ENCODE data around the gene NMT2.

NMT2 gene

DNA sequence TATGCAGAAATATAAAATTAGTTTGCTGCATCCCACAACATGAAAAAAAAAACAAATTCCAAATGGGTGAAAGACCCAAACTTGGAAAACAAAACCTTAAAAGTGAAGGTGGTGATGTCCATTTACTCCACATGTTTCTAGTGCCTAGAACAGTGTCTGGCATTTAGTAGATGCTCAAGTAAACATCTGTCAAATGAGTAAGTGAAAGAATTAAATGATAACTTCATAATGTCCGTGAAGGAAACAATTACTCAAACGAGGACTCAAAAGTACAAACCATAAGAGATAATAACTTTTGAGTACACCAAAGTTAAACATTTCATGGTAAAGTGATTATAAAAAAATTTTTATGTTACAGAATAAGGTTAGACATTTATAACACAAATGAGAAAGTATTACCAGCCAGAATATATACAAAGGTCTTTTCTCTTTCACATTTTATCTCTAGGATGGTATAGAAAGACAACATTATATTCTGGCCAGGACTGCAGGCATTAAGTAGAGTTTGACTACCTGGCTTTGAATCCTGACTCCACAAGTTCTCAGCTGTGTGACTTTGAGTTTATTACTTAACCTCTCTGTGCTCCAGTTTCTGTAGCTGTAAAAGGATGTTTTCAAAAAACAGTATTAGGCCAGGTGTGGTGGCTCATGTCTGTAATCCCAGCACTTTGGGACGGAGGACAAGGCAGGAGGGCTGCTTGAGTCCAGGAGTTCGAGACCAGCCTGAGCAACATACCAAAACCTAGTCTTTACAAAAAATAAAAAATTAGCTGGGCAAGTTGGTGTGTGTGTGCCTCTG lies 20.7 kb downstream of the NMT2 start:
- no peak for DNase-seq (ENCODE audit: extremely low read depth in 1 of 2, low read depth in 1 of 2)

DNA sequence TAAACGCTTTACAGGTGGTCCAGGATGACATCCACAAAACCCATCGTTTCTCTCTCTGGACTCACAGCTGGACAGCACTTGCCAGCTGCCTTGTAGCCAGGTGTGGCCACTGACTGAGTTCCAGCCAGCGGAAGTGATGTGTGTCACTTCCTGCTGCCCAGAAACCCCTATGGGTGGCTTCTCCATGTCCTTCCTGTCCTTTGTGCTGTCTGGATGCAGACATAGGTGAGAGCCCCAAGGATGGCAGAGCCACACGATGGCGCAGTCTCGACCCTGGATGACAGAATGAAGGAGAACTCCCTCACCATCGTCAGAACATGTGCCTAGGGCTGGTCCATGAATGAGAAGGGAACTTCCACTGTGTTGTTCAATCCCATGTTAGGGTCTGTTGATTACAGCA lies 22.1 kb downstream of the NMT2 start:
- DNase-seq (ENCODE audit: extremely low read depth in 1 of 2, low read depth in 1 of 2): no peak

DNA sequence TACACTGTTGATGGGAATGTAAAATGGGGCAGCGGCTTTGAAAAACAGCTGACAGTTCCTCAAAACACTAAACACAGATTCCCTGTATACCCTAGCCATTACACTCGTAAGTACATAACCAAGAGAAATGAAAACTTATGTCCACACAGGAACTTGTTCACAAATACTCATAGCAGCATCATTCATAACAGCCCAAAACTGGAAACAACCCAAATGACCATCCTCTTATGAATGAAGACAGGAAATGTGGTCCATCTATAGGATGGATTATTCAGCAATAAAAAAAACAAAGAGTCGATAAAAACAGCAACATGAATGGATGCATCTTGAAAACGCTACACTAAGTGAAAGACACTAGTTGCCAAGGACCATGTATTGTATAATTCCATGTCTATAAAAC lies 23.7 kb downstream of the NMT2 start:
- no peak for DNase-seq (ENCODE audit: extremely low read depth in 1 of 2, low read depth in 1 of 2)

DNA sequence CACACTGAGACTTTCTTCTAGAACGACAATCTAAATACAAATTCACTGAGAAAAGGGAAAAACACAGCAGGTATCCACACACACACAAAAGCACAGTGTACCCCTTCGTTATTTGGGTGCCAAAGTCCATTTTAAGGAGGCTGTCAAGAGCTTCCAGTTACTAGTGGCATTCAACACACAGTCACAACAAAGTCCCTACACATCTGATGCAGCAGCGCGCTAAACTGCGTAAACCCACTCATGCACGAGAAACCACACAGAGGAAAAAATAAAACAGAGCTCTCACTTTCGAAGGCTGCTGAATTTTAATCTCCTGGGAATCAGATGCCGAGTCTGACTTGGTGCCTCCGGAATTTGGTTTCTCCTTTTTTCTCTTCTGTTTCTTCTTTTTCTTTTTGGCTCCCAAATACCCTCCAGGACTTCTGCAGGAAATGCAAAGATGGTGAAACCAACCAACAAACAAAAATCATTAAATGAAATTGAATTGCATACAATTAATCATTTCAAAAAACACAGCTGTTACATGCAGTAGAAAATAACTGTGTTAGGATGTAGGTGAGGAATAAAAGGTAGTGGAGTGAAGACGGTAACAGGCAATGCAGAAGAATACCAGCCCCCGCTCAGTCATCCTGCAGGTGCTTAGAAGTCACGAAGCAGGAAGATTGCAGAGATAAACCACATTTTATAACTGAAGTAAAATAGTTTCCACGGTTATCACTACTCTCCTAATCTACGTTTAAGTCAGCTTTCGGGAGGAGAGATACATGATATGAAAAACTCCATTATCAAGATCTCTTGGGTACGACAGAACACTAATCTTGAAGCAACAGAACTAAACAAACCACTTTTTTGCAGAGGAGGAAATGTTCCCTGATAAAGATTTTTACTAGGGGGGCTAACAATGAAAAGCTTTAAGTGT lies 27.1 kb downstream of the NMT2 start:
- DNase-seq (ENCODE audit: extremely low read depth in 1 of 2, low read depth in 1 of 2): no peak

DNA sequence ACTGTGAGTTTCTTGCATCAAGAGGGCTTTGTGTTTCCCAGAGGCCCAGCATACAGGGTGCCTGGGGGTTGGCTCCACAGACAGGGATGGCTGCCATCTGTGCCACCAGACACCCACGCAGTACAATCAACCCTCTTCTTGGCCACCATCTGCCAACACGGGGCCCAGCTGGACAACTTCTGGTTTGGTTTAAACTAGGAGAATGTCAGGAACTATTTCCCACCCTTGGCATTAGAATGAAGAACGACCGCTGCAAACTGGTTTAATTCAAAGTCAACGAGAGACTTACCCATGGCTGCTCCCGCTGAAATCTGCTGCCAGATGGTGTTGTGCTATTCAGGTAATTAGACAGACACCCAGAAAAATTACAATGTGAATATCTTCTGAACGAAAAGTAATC lies 27.8 kb downstream of the NMT2 start:
- no peak for DNase-seq (ENCODE audit: extremely low read depth in 1 of 2, low read depth in 1 of 2)

DNA sequence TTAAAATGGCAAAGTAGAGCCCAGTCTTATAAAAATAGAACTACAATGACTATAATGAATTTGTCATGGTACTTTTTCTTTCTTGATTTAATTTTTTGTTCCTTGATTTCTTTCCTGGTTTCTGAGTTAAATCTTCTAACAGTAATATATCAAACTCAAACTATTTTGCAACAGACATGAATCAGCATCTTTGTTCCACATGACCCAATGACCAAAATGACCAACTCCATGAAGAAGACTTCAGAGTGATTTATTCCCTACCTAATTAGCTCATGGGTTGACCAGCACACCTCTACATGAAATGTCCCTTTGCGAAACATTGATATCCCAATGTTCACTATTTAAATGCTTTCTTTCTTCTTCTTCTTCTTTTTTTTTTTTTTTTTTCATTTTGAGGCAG lies 30.9 kb downstream of the NMT2 start:
- DNase-seq (ENCODE audit: extremely low read depth in 1 of 2, low read depth in 1 of 2): no peak

DNA sequence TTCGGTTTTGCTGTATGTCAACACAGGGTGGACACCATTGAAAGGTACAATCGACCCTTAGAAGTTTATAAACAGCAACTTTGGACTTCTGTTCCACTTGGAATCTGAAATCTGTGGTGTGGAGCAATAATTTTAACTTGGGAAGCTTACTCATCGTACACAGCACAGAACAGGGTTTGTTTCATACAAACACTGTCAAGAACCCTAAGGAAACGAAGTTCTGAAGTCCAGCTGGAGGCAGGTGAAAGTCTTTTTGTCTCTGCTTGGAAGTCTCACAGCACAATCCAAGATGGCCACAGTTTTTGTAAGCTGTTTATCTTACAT lies 31.5 kb downstream of the NMT2 start:
- DNase-seq (ENCODE audit: extremely low read depth in 1 of 2, low read depth in 1 of 2): no peak

DNA sequence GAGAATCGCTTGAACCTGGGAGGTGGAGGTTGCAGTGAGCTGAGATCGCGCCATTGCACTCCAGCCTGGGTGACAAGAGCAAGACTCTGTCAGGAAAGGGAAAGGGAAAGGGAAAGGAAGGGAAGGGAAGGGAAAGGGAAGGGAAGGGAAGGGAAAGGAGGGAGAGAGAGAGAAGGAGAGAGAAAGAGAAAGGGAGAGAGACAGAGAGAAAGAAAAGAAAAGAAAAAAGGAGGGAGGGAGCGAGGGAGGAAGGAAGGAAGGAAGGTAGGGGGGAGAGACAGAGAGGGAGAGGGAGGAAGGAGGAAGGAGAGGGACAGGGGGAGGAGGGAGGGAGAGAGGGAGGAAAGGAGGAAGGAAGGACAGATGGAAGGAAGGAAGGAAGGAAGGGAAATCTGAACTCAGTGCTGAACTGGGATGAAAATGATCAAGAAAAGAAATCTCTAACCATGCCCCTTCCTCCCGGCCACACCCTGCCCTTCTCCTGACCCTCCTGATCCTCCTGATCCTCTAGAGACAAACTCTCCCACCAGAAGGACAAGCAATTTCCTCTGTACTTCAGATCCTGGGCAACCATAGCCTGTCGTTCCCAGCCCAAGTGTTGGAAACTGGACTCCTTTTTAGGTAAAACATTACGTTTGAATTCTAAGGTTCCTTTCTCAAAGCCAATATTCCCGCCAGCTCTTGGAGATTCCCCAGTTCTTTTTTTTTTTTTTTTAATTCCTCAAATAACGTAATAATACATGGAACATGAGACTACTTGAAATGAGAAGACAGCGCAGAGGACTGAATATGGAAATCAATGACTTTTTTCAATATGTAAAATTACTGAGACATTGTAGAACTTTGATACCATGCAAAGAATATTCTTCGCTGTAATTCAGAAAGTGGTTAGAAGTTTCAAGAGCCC lies 32.1 kb downstream of the NMT2 start:
- no peak for DNase-seq (ENCODE audit: extremely low read depth in 1 of 2, low read depth in 1 of 2)

DNA sequence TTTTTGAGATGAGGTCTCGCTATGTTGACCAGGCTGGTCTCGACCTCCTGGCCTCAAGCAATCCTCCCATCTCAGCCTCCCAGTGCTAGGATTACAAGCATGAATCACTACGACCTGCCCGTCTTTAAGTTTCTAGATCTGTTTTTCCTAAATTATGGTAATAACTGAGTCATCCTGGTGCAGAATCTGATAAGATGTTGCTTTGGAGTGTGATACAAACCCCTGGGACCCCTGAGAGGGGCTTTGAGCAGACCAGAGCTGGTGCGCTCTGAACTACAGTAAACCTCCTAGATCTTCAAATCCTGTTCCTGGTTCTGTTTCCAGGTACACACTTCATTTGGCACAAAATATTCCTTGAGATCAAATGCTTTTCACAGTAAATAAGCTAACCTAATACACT lies 37.2 kb downstream of the NMT2 start:
- DNase-seq (ENCODE audit: extremely low read depth in 1 of 2, low read depth in 1 of 2): no peak

DNA sequence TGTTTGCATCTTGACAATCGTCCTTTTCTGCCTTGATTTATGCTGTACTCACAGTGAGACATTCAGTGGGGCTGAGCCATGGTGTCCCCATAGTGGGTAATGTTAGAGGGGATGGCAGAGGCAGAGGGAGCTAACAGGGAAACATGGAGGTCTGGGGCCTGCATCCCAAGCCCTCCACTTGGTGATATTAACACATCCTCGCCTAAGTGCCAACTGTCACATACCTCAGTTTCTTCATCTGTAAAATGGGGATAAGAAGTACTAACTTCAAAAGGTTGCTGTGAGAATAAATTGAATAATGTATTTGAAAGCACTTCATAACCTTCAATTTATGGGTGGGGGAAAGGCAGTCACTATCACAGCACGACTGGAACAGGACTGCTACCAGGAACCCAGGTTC lies 43.6 kb downstream of the NMT2 start:
- DNase-seq (ENCODE audit: extremely low read depth in 1 of 2, low read depth in 1 of 2): no peak

DNA sequence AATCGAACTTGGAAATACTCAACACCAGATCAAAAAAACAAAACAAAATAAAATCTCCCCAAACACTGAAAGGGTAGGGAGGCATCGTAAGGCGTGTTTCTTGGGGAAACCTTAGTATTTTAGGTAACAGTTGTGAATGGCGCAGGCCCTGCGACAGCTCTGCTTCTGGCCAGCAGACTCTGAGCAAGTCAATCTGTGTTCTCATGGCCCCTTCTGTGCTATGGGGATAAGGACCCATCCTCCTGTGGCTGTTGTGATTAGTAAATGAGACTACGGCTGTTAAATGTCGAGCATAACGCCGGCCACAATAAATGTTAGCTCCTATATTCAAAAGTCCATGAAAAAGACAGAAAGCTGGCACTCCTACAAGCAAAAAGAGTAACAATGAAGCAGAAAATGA lies 44.3 kb downstream of the NMT2 start:
- no peak for DNase-seq (ENCODE audit: extremely low read depth in 1 of 2, low read depth in 1 of 2)

DNA sequence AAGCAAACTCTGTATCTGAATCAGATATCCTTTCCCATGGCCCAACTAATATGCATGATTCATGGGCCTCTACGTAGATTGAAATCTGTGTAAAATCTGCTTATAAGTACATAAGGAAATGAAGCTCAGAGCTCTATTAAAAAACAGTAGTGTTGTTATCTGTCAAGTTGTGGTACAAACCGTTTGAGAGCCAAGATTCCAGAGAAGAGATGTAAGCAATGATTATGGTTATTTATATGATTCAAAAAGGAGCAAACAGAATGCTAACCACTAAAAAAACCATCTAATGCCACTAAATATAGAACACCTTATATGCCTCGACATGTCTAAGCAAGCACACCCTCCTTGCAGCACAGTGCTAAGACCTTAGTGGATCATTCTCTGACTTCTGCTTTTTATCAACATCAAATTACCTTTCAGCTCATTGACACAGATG lies 44.7 kb downstream of the NMT2 start:
- no peak for DNase-seq (ENCODE audit: extremely low read depth in 1 of 2, low read depth in 1 of 2)

DNA sequence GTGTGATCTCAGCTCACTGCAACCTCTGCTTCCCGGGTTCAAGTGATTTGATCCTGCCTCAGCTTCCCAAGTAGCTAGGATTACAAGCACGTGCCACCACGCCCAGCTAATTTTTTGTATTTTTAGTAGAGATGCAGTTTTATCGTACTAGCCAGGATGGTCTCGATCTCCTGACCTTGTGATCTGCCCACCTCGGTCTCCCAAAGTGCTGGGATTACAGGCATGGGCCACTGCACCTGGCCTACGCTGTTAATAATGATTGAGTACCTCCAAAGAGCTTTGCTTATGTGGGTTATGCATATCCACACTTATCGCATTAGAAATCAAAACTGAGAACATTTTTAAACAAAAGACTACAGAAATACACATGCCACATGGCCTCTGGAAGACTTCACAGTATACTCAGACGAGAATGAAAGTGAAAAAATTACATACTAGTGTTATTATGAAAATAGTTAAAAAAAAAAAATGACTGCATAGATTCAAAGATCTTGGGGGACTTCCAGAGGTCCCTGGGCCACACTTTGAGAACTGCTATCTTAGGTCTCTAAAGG lies 45.9 kb downstream of the NMT2 start:
- DNase-seq (ENCODE audit: extremely low read depth in 1 of 2, low read depth in 1 of 2): no peak

DNA sequence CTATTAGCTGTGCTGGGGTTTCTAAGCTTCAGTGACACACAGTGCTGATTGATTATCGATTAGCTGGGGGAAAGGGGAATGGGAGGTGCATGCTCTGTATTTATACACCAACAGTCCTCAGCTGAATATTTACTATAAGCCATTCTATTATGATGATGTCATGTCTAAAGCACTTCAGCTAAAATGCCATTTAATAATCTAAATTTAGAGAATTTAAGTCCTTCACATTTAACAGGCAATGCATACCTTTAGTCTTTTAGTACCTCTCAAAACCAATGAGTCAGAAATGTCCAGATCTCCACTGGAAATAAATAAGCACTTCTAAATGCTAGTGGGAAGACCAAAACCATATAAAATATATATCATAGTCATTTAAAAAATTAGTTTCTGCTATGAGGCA lies 46.8 kb downstream of the NMT2 start:
- DNase-seq (ENCODE audit: extremely low read depth in 1 of 2, low read depth in 1 of 2): no peak

DNA sequence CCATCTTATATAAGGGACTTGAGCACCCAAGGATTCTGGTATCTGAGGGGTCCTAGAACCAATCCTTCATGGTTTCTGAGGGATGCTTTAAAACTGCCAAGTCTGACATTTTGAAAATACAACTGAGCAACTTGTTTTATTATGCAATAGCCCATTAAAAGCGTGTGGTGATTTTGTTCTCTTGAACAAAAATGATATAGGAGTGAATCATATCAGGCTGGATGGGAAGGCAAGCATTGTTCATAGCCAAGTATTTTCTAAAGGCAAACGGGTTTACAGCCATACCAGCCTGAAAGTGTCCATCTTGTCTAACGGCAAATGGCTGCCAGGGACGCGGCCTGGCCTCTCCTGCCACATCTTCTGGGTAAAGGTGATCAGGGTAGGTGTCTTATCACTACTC lies 48.0 kb downstream of the NMT2 start:
- DNase-seq (ENCODE audit: extremely low read depth in 1 of 2, low read depth in 1 of 2): no peak

DNA sequence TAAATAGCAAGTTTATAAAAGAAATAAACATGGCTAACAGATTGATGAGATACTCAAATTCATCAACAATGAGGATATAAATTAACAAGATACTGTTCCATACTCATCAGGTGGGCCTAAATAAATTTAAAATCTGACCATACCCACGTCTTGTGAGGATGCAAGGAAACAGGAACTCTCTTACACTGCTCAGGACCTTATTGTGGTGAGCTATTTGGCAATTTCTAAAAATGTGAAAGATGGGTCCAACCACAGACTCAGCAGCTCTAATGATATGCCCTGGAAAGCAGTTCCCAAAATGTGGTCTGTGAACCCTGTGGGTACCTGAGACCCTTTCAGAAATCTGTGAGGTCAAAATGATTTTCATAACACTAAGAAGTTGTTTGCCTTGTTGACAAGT lies 49.9 kb downstream of the NMT2 start:
- no peak for DNase-seq (ENCODE audit: extremely low read depth in 1 of 2, low read depth in 1 of 2)

DNA sequence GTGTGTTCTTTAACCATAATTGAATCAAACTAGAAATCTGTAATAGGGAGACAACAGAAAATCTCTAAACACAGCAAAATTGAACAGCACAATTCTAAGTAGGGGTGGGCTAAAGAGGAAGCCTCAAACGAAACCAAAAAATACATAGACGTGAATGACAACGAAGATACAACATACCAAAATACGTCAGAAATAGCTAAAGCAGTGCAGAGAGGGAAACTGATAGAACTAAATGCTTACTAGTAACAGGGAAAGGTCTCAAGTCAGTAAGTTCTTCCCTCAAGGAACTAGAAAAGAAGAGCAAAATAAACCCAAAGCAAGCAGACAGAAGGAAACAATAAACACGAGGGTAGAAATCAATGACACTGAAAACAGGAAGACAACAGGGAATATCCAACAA lies 52.3 kb downstream of the NMT2 start:
- DNase-seq (ENCODE audit: extremely low read depth in 1 of 2, low read depth in 1 of 2): no peak

DNA sequence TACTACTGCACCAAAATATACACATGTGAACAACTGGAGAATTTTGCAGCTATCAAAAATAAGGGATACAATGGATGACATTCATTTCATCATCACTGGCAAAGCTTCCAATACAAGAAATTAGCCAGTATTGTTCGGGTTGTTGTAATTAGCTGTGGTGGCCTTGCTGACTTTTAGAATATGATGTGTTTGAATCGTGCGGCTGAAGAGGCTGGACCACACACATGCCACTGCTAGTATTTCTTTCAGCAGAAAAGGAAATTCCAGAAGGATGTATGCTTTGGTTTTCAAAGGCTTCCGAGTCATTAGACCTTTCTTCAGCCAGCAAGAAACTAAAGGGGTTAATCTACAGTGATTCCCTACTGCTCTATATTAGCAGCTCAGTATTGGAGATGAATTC lies 54.7 kb downstream of the NMT2 start:
- DNase-seq (ENCODE audit: extremely low read depth in 1 of 2, low read depth in 1 of 2): no peak

DNA sequence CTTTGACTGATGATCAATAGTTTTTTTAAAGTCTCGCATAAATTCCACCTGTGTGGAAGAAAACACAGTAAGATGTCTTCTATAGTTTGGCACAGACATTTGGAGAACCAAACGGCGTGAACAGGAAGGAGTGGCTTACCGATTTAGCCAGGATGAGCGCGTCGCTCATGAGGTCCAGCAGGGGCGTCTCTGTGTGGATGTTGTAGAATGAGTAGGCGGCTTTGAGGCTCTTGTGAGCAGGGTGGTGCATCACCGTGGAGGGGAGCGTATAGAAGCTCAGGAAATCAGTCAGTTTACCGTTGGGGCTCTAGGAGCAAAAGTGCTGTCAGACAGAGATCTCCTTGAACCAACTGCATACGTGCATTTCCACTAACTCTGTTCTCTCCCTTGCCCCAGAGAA lies 55.8 kb downstream of the NMT2 start:
- no peak for DNase-seq (ENCODE audit: extremely low read depth in 1 of 2, low read depth in 1 of 2)

DNA sequence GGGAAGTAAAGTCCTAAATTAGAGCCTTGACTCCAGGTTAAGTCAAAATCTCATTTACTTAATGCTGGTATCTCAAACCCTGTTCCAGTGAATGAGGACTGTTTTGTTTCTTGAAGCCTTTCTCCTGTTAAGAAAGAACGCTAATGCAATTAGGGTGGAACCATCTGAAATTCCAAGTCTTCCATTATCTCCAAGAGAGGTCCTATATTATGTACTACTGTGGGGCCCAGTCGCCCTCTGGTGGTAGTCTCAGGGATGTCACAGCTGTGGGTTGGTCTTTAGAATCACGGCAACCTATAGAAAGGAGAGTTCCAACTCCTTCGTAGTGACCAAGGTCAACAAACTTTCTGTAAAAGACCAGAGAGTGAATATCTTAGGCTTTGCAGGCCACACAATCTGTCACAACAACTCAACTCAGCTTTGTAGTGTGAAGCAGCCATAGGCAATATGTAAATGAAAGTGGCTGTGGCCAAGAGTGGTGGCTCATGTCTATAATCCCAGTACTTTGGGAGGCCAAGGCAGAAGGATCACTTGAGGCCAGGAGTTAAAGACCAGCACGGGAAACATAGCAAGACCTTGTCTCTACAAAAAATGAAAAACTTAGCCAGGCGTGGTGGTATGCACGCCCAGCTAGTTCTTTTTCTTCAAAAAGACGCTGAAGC lies 62.0 kb downstream of the NMT2 start:
- DNase-seq (ENCODE audit: extremely low read depth in 1 of 2, low read depth in 1 of 2): peak in 1 of 2 donors; percentile 40
